Ascending aorta (tissue), 2 donors: ENCODE data around the gene SLC4A11. TPM values are rescaled to one million over a fixed set of nuclear protein-coding genes. Genes with fewer than 3 reads are reported as not detected.
"Not testable (repeated sequence)": the region's sequence is repeated elsewhere in the genome, so short reads cannot be mapped to it uniquely, and the experiment has no call there.

Experiments used
- DNase-seq, 2 donors: peaks; one replicate each; pipeline ENCODE4 v3.0.0-alpha.2; 2019; ENCODE audit warnings: low spot score in 2 of 2
- H3K27ac ChIP-seq, 2 donors: fragments of 200-600 bp; sonication (generic); one replicate each; pipeline ENCODE4 v1.5.1; 2016 to 2017; ENCODE audit warnings: mild to moderate bottlenecking in 1 of 2
- H3K27me3 ChIP-seq: fragments of 200-600 bp; sonication (generic); one replicate; pipeline ENCODE4 v1.5.1; 2017
- H3K36me3 ChIP-seq, 2 donors: fragments of 200-600 bp; sonication (generic); one replicate each; pipeline ENCODE4 v1.5.1; 2016
- H3K4me1 ChIP-seq, 2 donors: fragments of 200-600 bp; sonication (generic); one replicate each; pipeline ENCODE4 v1.5.1; 2016 to 2017; ENCODE audit warnings: mild to moderate bottlenecking in 1 of 2
- H3K4me3 ChIP-seq, 2 donors: fragments of 200-600 bp; sonication (generic); one replicate each; pipeline ENCODE4 v1.5.1; 2016 to 2017; ENCODE audit warnings: mild to moderate bottlenecking in 1 of 2
- H3K9me3 ChIP-seq, 2 donors: fragments of 200-600 bp; sonication (generic); one replicate each; pipeline ENCODE4 v1.5.1; 2016
- CTCF ChIP-seq, 3 experiments: fragments of 200-600 bp in 2 of 3; fragments of 450-650 bp in 1 of 3; sonication (generic) in 2 of 3; IDR thresholded peaks; one replicate each; pipeline ENCODE4 v1.5.1; 2016 to 2019; ENCODE audit warnings: antibody characterized with exemption in 3 of 3, mild to moderate bottlenecking in 1 of 3, moderate library complexity in 1 of 3
- intact Hi-C: fragments of 100-400 bp; cut with DNase I; formaldehyde crosslinking; loops from one replicate; pipeline ENCODE4 v1.15.1; 2023
- total RNA-seq: library from RNA; depleted of rRNA; stranded (reverse); fragments of >200 nt; gene quantifications from one replicate; pipeline ENCODE4 v1.1.0, GENCODE V29; 2016

The SLC4A11 gene
- total RNA-seq, 1 donor from 2014 or later = 1.6 TPM

DNA sequence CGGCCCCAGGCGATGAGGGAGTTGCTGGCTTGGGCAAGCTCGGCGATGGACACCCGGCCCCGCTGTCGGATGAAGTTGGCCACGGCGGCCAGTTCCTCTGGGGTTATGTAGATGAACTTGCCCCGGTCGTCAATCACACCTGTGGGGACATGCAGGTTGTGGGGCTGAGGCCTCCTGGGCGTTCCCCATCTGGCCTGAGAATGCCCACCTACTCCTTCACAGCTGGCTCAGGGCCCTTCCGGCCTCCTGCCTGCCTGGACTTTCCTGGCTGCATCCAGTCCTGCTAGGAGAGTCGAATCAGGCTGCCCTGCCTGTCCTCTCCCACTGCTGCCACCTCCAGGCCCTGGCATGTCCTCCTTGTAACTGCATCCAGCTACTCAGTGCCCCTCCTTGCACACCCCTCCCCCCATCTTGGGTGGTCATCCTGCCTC lies 48.3 kb downstream of the SLC4A11 start:
- peaks cover 48 to 65% of the 10 kb centered on the region in 2 donors for H3K36me3 ChIP-seq
- H3K4me3 ChIP-seq = no peak overlapping the region
- H3K9me3 ChIP-seq = no peaks in the 10 kb centered on the region
- no peak for TF ChIP-seq CTCF (IDR thresholded peaks at IDR 0.05)
- no peak for DNase-seq
- no peaks in the 10 kb centered on the region for H3K4me1 ChIP-seq
- H3K27me3 ChIP-seq = no peaks in the 10 kb centered on the region
- no peak overlapping the region for H3K27ac ChIP-seq
- intact Hi-C loops = no loop called here

DNA sequence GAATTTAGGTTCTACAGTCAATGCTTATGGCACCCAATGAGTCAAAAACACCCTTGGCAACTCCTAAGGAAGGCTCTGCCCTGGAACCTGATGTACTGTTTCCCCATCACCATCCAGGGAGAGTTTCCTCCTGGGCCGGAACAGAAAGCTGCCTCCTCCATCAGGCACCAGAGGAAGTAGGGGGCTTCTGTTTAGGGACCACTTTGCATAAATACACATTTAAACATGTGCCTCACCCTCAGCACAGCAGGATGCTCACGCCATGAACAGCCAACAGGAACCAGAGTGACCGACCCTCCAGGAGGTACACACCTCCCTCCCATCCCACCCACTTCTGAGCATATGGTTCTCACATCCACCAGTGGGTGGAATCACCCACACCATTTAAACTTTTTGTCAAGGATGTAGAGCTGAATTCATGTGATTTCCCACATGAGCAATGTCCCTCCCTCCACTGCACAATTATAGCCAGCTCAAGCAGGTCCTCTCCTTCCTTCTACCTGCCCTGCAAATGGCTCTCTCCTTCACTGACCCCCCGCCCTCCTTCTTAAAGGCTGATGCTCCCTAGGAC lies 49.3 kb downstream of the SLC4A11 start:
- DNase-seq = no peak
- H3K9me3 ChIP-seq = no peaks in the 10 kb centered on the region
- H3K27ac ChIP-seq = no peak overlapping the region
- intact Hi-C loops = no loop called here
- H3K4me3 ChIP-seq = no peak overlapping the region
- no peaks in the 10 kb centered on the region for H3K27me3 ChIP-seq
- H3K4me1 ChIP-seq = no peaks in the 10 kb centered on the region
- H3K36me3 ChIP-seq = peaks cover 39 to 58% of the 10 kb centered on the region in 2 donors
- TF ChIP-seq CTCF (IDR thresholded peaks at IDR 0.05) = no peak

DNA sequence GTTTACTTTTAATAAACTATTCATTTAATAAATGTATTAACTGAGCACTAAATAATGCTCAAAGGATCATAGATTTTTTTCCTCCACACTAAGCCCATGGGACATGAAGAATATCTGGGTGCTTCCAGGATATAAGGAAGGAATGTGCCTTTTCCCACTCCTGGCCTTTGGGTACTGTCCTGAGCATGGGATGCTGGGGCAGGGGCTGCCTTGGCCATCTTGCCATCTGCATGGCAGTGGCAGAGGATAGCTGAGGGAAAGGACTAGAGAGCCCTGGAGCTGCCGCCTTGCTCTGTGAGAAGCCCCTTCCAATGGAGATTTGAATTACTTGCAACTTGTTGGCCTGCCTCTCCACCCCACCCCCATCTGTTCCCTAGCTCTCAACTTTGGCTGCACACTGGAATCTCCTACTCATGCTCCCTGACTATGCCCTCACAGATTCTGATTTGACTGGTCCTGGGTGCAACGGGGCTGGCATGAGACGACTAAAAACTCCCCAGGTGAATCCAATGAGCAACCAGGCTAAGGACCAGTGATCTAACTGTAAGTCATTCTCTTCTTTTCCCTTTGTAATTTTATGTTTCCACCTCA lies 50.1 kb downstream of the SLC4A11 start:
- intact Hi-C loops = no loop called here
- H3K36me3 ChIP-seq = peaks cover 32 to 50% of the 10 kb centered on the region in 2 donors
- H3K27me3 ChIP-seq = no peaks in the 10 kb centered on the region
- no peaks in the 10 kb centered on the region for H3K4me1 ChIP-seq
- H3K4me3 ChIP-seq = no peak overlapping the region
- no peak for DNase-seq
- no peaks in the 10 kb centered on the region for H3K9me3 ChIP-seq
- no peak for TF ChIP-seq CTCF (IDR thresholded peaks at IDR 0.05)
- no peak overlapping the region for H3K27ac ChIP-seq

GRCh38 chr20:3187861-3188260 lies 51.1 kb downstream of the SLC4A11 start:
- DNase-seq, H3K4me3 ChIP-seq, H3K27ac ChIP-seq, H3K27me3 ChIP-seq, intact Hi-C loops, H3K9me3 ChIP-seq, H3K4me1 ChIP-seq: not testable (repeated sequence)
- H3K36me3 ChIP-seq = peaks cover 24 to 40% of the 10 kb centered on the region in 2 donors

GRCh38 chr20:3183896-3184612 lies 54.9 kb downstream of the SLC4A11 start:
- no peaks in the 10 kb centered on the region for H3K4me1 ChIP-seq
- H3K27me3 ChIP-seq = no peaks in the 10 kb centered on the region
- H3K9me3 ChIP-seq = no peaks in the 10 kb centered on the region
- peaks cover 0 to 6% of the 10 kb centered on the region in 2 donors for H3K36me3 ChIP-seq
- TF ChIP-seq CTCF (IDR thresholded peaks at IDR 0.05) = no peak
- no peak overlapping the region for H3K4me3 ChIP-seq
- intact Hi-C loops = no loop called here
- no peak overlapping the region for H3K27ac ChIP-seq
- DNase-seq = no peak

DNA sequence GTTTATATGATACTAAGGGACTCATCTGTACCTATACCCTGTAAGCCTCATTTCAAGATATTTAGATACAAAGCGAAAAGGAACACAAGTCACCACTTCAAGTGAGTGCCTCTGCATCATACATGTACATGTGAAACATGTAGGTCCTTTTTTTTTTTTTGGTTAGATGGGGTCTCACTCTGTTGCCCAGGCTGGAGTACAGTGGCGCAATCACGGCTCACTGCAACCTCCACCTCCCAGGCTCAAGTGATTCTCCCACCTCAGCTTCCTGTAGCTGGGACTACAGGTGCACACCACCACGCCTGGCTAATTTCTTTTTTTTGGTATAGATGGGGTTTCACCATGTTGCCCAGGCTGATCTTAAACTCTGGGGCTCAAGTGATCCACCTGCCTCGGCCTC lies 56.6 kb downstream of the SLC4A11 start:
- not testable (repeated sequence) for DNase-seq

More for the DNA sequence above, 56.6 kb downstream of the SLC4A11 start:
- H3K9me3 ChIP-seq, H3K4me1 ChIP-seq, H3K27ac ChIP-seq, H3K4me3 ChIP-seq, intact Hi-C loops, H3K36me3 ChIP-seq, H3K27me3 ChIP-seq: not testable (repeated sequence)
